Mesenchymal stem cell (in vitro differentiated cells and primary cell): Measurements from ENCODE around the gene PRAC1.
A peak's percentile ranks its signal among the peaks of the same experiment; 100 is the strongest.

ENCODE experiments used
- DNase-seq: peaks from one replicate; pipeline ENCODE4 v3.0.0-alpha.2; 2013
- H2AFZ ChIP-seq: one replicate; pipeline ENCODE4 v1.6.1; 2013; ENCODE audit warnings: low read depth, mild to moderate bottlenecking, control low read depth, inconsistent platforms, low read length, moderate library complexity
- H2AK5ac ChIP-seq: 2 replicates; pipeline ENCODE4 v1.6.1; 2013; ENCODE audit warnings: low read length, moderate library complexity, mild to moderate bottlenecking, inconsistent platforms; ENCODE audit not compliant: severe bottlenecking
- H2BK120ac ChIP-seq: one replicate; pipeline ENCODE4 v1.6.1; 2013; ENCODE audit warnings: low read depth, mild to moderate bottlenecking, inconsistent platforms, low read length, moderate library complexity
- H2BK12ac ChIP-seq, 2 experiments: one replicate each; pipeline ENCODE4 v1.6.1; 2013; ENCODE audit warnings: inconsistent platforms in 2 of 2, low read length in 2 of 2, mild to moderate bottlenecking in 2 of 2, moderate library complexity in 2 of 2, control low read depth in 1 of 2
- H2BK15ac ChIP-seq: one replicate; pipeline ENCODE4 v1.6.1; 2013; ENCODE audit warnings: mild to moderate bottlenecking, low read depth, inconsistent platforms; ENCODE audit not compliant: poor library complexity, severe bottlenecking
- H2BK5ac ChIP-seq: 2 replicates; pipeline ENCODE4 v1.6.1; 2013; ENCODE audit warnings: low read depth, mild to moderate bottlenecking, low read length, control low read depth, inconsistent platforms; ENCODE audit not compliant: poor library complexity, severe bottlenecking
- H3K14ac ChIP-seq, 2 experiments: one replicate each; pipeline ENCODE4 v1.6.1; 2013; ENCODE audit warnings: inconsistent platforms in 2 of 2, low read length in 2 of 2, control low read depth in 1 of 2, mild to moderate bottlenecking in 1 of 2, moderate library complexity in 1 of 2
- H3K18ac ChIP-seq, 2 experiments: one replicate each; pipeline ENCODE4 v1.6.1; 2013; ENCODE audit warnings: inconsistent platforms in 2 of 2, low read length in 2 of 2, control low read depth in 1 of 2, low read depth in 1 of 2, mild to moderate bottlenecking in 1 of 2
- H3K23ac ChIP-seq, 2 experiments: one replicate each; pipeline ENCODE4 v1.6.1; 2013; ENCODE audit warnings: inconsistent platforms in 2 of 2, low read length in 2 of 2, mild to moderate bottlenecking in 2 of 2, moderate library complexity in 2 of 2, control low read depth in 1 of 2
- H3K27ac ChIP-seq: 2 replicates; pipeline ENCODE4 v1.5.1; 2013; ENCODE audit warnings: mild to moderate bottlenecking, moderate library complexity, low read length, control low read depth, inconsistent platforms; ENCODE audit not compliant: poor library complexity, severe bottlenecking
- H3K27me3 ChIP-seq, 2 experiments: 2 replicates each; pipeline versions ENCODE4 v1.6.1 to v1.7.0; 2013; ENCODE audit warnings: low read length in 2 of 2, mild to moderate bottlenecking in 2 of 2, moderate library complexity in 2 of 2, control low read depth in 1 of 2, inconsistent platforms in 1 of 2; ENCODE audit not compliant: control insufficient read depth in 1 of 2, insufficient read depth in 1 of 2
- H3K36me3 ChIP-seq, 2 experiments: 2 replicates each; pipeline versions ENCODE4 v1.6.1 to v1.7.0; 2013; ENCODE audit warnings: low read length in 2 of 2, control low read depth in 1 of 2, inconsistent platforms in 1 of 2, low read depth in 1 of 2, mild to moderate bottlenecking in 1 of 2; ENCODE audit not compliant: insufficient read depth in 2 of 2, control insufficient read depth in 1 of 2
- H3K4ac ChIP-seq, 2 experiments: one replicate each; pipeline ENCODE4 v1.6.1; 2013; ENCODE audit warnings: inconsistent platforms in 2 of 2, low read length in 2 of 2, mild to moderate bottlenecking in 2 of 2, moderate library complexity in 2 of 2, control low read depth in 1 of 2, low read depth in 1 of 2
- H3K4me1 ChIP-seq: 2 replicates; pipeline ENCODE4 v1.6.1; 2013; ENCODE audit warnings: low read depth, low read length, control low read depth; ENCODE audit not compliant: control insufficient read depth, insufficient read depth
- H3K4me2 ChIP-seq: 2 replicates; pipeline ENCODE4 v1.6.1; 2013; ENCODE audit warnings: low read length, mild to moderate bottlenecking, inconsistent platforms; ENCODE audit not compliant: poor library complexity, severe bottlenecking
- H3K4me3 ChIP-seq, 2 experiments: 2 replicates each; pipeline versions ENCODE4 v1.5.1 to v1.7.0; 2013; ENCODE audit warnings: low read length in 2 of 2, mild to moderate bottlenecking in 2 of 2, control low read depth in 1 of 2, low read depth in 1 of 2; ENCODE audit not compliant: insufficient read depth in 1 of 2
- H3K79me1 ChIP-seq: replicated peaks from 2 replicates; pipeline ENCODE4 v1.6.1; 2013; ENCODE audit warnings: mild to moderate bottlenecking, control low read depth, low read length, inconsistent platforms; ENCODE audit not compliant: poor library complexity, severe bottlenecking
- H3K9ac ChIP-seq: 2 replicates; pipeline ENCODE4 v1.7.0; 2013; ENCODE audit warnings: mild to moderate bottlenecking, low read length, moderate library complexity
- H3K9me3 ChIP-seq: 2 replicates; pipeline ENCODE4 v1.7.0; 2013; ENCODE audit warnings: mild to moderate bottlenecking, low read length; ENCODE audit not compliant: control insufficient read depth
- H4K8ac ChIP-seq: one replicate; pipeline ENCODE4 v1.6.1; 2013; ENCODE audit warnings: inconsistent platforms, mild to moderate bottlenecking, low read length, moderate library complexity
- H4K91ac ChIP-seq: one replicate; pipeline ENCODE4 v1.6.1; 2013; ENCODE audit warnings: mild to moderate bottlenecking, low read length, inconsistent platforms
- WGBS: methylation state at CpG from one replicate; pipeline ENCODE4 v1.1.7; 2013; ENCODE audit warnings: mixed read lengths; 5-methylcytosine and 5-hydroxymethylcytosine counted together

The PRAC1 gene

DNA sequence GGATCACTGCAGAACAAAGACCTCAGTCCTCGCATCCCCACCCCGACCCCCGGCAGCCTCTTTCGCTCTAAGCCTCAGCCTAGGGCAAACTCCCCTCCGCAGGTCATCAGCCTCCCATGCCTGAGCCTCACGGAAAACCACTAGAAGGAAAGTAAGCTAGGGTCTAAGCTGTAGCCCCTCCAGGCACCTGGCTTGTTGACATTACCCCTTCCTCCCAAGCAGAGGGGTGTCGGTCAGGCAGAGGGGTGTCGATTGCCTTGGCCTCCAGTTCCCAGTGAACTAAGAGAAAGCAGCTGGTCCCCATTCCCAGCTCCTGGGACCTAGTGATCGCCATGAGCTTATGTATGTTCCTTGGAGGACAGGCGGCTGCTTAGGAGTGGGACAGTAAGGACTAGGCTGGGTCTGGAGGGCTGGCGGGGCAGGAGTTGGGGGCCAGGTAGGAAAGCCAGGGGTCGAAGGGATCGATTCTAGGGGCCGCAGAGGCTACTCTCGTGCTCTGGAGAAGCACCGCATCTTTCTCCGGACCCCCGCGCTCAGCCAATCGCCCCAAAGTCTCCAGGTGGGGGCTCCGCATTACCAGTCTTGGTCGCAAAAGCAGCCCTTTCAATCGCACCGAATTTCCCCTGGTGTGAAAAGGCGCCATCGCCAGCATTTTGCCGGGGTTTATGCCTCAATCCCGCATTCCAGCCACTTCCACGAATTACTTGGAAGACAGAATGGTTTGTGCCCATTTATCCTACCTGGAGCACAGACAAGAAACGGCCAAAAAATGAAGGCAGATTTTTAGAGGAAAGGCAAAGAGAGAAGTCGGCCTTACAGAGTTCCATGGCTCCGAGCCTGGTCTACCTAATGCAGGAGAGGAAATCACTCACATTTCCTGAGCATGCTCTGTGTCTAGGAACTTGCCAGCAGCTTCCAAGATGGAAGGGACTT lies 27.6 kb upstream of the PRAC1 start:
- Histone ChIP-seq H3K27ac (no peak overlapping the region), H2AFZ (no peak overlapping the region), H2BK15ac (no peak overlapping the region), H4K8ac (no peak overlapping the region), H3K4me3 (no peak overlapping the region), H3K27me3 (peaks cover 89 to 100% of the 10 kb centered on the region in 2 experiments), H4K91ac (no peak overlapping the region), H3K4me2 (no peak overlapping the region), H3K4me1 (peaks cover 9% of the 10 kb centered on the region), H3K9ac (no peak overlapping the region), H2AK5ac (no peak overlapping the region), H3K79me1 (no peaks in the 10 kb centered on the region), H3K18ac (no peak overlapping the region), H2BK5ac (no peak overlapping the region), H2BK12ac (no peak overlapping the region), H3K36me3 (no peaks in the 10 kb centered on the region), H3K9me3 (no peaks in the 10 kb centered on the region), H3K23ac (peak overlapping the region in 1 of 2 experiments; percentile 76), H3K4ac (no peak overlapping the region), H3K14ac (no peak overlapping the region), H2BK120ac (no peak overlapping the region)
- 8% methylated on average over 31 of the region's 32 CpGs for WGBS
- DNase-seq = peak; percentile 11

DNA sequence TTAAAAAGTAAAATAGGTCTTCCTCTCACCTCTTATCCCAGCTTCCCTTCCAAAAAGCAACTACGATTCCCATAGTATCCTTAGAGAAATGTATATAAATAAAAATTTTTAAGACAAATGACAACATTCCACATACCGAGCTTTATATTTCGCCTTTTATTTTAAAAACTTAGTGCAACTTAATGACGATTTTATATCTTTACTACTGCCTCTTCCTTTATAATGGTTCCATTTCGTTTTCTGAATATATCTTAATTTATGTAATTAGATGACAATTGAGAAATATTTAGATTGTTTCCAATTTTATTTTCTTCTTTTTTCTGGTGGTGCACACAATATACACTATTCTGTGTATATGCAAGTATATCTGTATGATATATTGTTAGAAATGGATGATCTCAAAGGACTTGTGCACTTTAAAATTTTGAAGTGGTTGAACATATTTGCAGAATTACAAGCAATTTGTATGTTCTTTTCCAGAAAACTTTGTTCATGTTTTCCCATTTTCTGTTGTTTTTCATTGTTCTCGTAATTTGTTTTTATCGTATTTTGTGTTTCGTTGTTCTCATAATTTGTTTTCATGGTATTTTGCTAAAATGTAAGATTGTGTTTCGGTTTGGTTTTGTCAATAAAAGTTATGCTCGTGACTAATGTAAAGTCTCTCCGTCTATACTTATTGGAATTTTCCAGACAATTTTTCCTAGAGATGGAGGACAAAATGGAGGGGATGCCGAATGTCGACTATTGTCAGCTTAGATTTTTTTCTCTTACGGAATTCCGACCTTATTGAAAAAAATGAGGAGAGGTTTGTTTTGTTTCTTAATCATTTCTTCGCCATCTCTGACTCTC lies 26.6 kb upstream of the PRAC1 start:
- Histone ChIP-seq H2AFZ (no peak overlapping the region), H3K18ac (no peak overlapping the region), H2BK120ac (no peak overlapping the region), H2AK5ac (no peak overlapping the region), H4K91ac (no peak overlapping the region), H4K8ac (no peak overlapping the region), H3K36me3 (no peaks in the 10 kb centered on the region), H3K4me1 (peaks cover 4% of the 10 kb centered on the region), H2BK5ac (no peak overlapping the region), H3K27me3 (peaks cover 89 to 100% of the 10 kb centered on the region in 2 experiments), H3K14ac (no peak overlapping the region), H3K23ac (no peak overlapping the region), H2BK12ac (no peak overlapping the region), H3K4me3 (no peak overlapping the region), H3K9me3 (no peaks in the 10 kb centered on the region), H3K9ac (no peak overlapping the region), H3K79me1 (no peaks in the 10 kb centered on the region), H3K27ac (no peak overlapping the region), H3K4ac (no peak overlapping the region), H2BK15ac (no peak overlapping the region), H3K4me2 (no peak overlapping the region)
- WGBS = 42% methylated on average over 11 of the region's 16 CpGs
- DNase-seq = peak; percentile 5

DNA sequence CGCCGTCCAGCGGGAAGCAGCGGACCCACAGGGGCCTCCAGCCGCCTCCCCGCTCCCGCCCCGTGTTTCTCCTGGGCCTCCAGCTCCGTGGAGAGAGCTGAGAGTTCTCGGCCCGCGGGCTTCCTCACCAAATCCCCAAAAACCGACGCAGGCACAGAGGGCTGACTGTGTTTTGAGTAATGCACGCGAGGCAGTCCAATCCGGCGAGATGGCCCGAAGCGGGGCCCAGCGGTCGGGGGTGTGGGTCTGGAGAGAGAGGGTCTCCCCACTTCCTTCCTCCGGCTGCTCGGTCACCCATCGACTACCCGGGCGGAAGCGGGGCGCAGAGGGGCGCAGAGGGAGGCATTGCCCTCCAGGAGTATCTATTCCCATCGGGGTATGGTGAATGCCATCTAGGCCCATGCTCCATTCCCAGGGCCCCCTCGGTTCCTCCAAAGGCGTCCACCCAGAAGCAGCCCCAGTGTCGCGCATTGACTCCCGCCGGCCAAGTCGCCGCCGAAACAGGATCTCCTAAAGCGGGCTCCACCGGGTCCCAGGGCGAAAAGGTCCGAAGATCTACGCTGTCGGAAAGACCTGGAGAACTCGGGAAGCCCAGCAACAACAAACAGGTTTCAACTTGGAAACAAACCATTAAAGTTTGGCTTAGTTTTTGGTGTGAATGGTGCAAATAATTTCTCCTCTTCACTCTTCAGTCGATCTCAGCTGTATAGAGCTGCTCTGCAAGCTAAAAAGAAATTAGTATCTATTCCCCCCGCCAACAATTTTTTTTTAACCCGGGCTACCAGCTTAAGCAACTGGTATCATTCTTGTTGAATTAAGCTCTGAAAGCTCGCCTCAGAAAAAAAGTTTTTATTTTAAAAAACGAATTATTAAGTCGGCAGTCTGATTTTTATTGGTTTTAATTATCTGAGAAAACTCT lies 25.4 kb upstream of the PRAC1 start:
- H4K8ac ChIP-seq = no peak overlapping the region
- H2BK5ac ChIP-seq = no peak overlapping the region
- H3K9ac ChIP-seq = no peak overlapping the region
- H3K4ac ChIP-seq = no peak overlapping the region
- no peak overlapping the region for H3K4me3 ChIP-seq
- no peak overlapping the region for H3K4me2 ChIP-seq
- no peak overlapping the region for H2AK5ac ChIP-seq
- no peak overlapping the region for H2AFZ ChIP-seq
- peak; percentile 21 for DNase-seq
- H3K79me1 ChIP-seq = no peaks in the 10 kb centered on the region
- no peak overlapping the region for H3K18ac ChIP-seq
- peaks cover 89 to 100% of the 10 kb centered on the region in 2 experiments for H3K27me3 ChIP-seq
- no peak overlapping the region for H3K14ac ChIP-seq
- H2BK120ac ChIP-seq = no peak overlapping the region
- H3K9me3 ChIP-seq = no peaks in the 10 kb centered on the region
- H3K23ac ChIP-seq = no peak overlapping the region
- no peak overlapping the region for H2BK12ac ChIP-seq
- H4K91ac ChIP-seq = no peak overlapping the region
- H3K4me1 ChIP-seq = no peaks in the 10 kb centered on the region
- H3K27ac ChIP-seq = no peak overlapping the region
- no peak overlapping the region for H2BK15ac ChIP-seq
- 5% methylated on average over 48 of the region's 53 CpGs for WGBS
- H3K36me3 ChIP-seq = no peaks in the 10 kb centered on the region
